Right atrium auricular region (tissue), 2 donors: ENCODE data around the gene CEP76. TPM values are rescaled to one million over a fixed set of nuclear protein-coding genes. Genes with fewer than 3 reads are reported as not detected.
"Not testable (repeated sequence)": the region's sequence is repeated elsewhere in the genome, so short reads cannot be mapped to it uniquely, and the experiment has no call there.

Source experiments
- DNase-seq: peaks from one replicate; pipeline ENCODE4 v3.0.0-alpha.2; 2019; ENCODE audit warnings: low spot score
- H3K27ac ChIP-seq, 2 donors: fragments of 200-600 bp; sonication (generic); 1 replicate in 1 of 2; 2 replicates in 1 of 2; pipeline ENCODE4 v1.5.1; 2016 to 2019
- H3K27me3 ChIP-seq, 2 donors: fragments of 200-600 bp; sonication (generic); one replicate each; pipeline versions ENCODE4 v1.5.1 to v1.6.0; 2017 to 2019
- H3K36me3 ChIP-seq: fragments of 200-600 bp; sonication (generic); one replicate; pipeline ENCODE4 v1.5.1; 2016
- H3K4me1 ChIP-seq, 2 donors: fragments of 200-600 bp; sonication (generic); one replicate each; pipeline versions ENCODE4 v1.5.1 to v1.6.0; 2017 to 2019
- H3K4me3 ChIP-seq, 2 donors: fragments of 200-600 bp; sonication (generic); 1 replicate in 1 of 2; 2 replicates in 1 of 2; pipeline ENCODE4 v1.5.1; 2017 to 2019; ENCODE audit warnings: mild to moderate bottlenecking in 1 of 2, moderate library complexity in 1 of 2
- H3K9me3 ChIP-seq, 2 donors: fragments of 200-600 bp; sonication (generic); one replicate each; pipeline ENCODE4 v1.5.1; 2019
- CTCF ChIP-seq, 2 donors: fragments of 200-600 bp; sonication (generic); IDR thresholded peaks; one replicate each; pipeline ENCODE4 v1.5.1; 2019; ENCODE audit warnings: antibody characterized with exemption in 2 of 2
- total RNA-seq, 2 donors: library from RNA; depleted of rRNA; stranded (reverse); fragments of >200 nt; gene quantifications; one replicate each; pipeline ENCODE4 v1.1.0, GENCODE V29; 2016

CEP76 gene
- total RNA-seq, 2 donors from 2014 or later, result 3.1 to 4.4 TPM

GRCh38 chr18:12651651-12652050 lies 50.9 kb downstream of the CEP76 start:
- Histone ChIP-seq H3K9me3 (no peaks in the 10 kb centered on the region), H3K36me3 (no peaks in the 10 kb centered on the region), H3K27ac (peak overlapping the region; percentile 37 to 52), H3K27me3 (no peaks in the 10 kb centered on the region), H3K4me1 (peaks cover 0 to 41% of the 10 kb centered on the region in 2 donors), H3K4me3 (no peak overlapping the region)
- DNase-seq, result no peak
- TF ChIP-seq CTCF (IDR thresholded peaks at IDR 0.05), result no peak

- peaks cover 0 to 39% of the 10 kb centered on the region in 2 donors for H3K4me1 ChIP-seq
- no peak overlapping the region for H3K4me3 ChIP-seq
- no peak for TF ChIP-seq CTCF (IDR thresholded peaks at IDR 0.05)
- no peak overlapping the region for H3K27ac ChIP-seq
- no peak for DNase-seq
- no peaks in the 10 kb centered on the region for H3K27me3 ChIP-seq
- no peaks in the 10 kb centered on the region for H3K9me3 ChIP-seq
- no peaks in the 10 kb centered on the region for H3K36me3 ChIP-seq
Observed at GRCh38 chr18:12647773-12648172, 54.8 kb downstream of the CEP76 start.

- Histone ChIP-seq H3K27ac (peak overlapping the region; percentile 80 to 89), H3K36me3 (no peaks in the 10 kb centered on the region), H3K27me3 (no peaks in the 10 kb centered on the region), H3K9me3 (no peaks in the 10 kb centered on the region), H3K4me1 (peaks cover 0 to 30% of the 10 kb centered on the region in 2 donors), H3K4me3 (peak overlapping the region; percentile 2 to 7)
- TF ChIP-seq CTCF (IDR thresholded peaks at IDR 0.05), result no peak
- DNase-seq, result no peak
Observed at GRCh38 chr18:12645751-12646203, 56.7 kb downstream of the CEP76 start.

GRCh38 chr18:12645254-12645653 lies 57.3 kb downstream of the CEP76 start:
- H3K4me3 ChIP-seq, result no peak overlapping the region
- H3K9me3 ChIP-seq, result no peaks in the 10 kb centered on the region
- no peak for TF ChIP-seq CTCF (IDR thresholded peaks at IDR 0.05)
- no peaks in the 10 kb centered on the region for H3K27me3 ChIP-seq
- H3K36me3 ChIP-seq, result no peaks in the 10 kb centered on the region
- peaks cover 0 to 35% of the 10 kb centered on the region in 2 donors for H3K4me1 ChIP-seq
- no peak for DNase-seq
- H3K27ac ChIP-seq, result peak overlapping the region; percentile 80 to 89

- DNase-seq, H3K9me3 ChIP-seq, H3K4me3 ChIP-seq, H3K36me3 ChIP-seq, H3K27me3 ChIP-seq: not testable (repeated sequence)
- Histone ChIP-seq H3K27ac (peak overlapping the region in 1 of 2 donors; percentile 89), H3K4me1 (peaks cover 0 to 37% of the 10 kb centered on the region in 2 donors)
Observed at GRCh38 chr18:12643756-12644155, 58.8 kb downstream of the CEP76 start.

- Histone ChIP-seq H3K4me1 (peaks cover 0 to 36% of the 10 kb centered on the region in 2 donors), H3K4me3 (no peak overlapping the region), H3K27ac (peak overlapping the region; percentile 74 to 89), H3K27me3 (no peaks in the 10 kb centered on the region), H3K36me3 (no peaks in the 10 kb centered on the region), H3K9me3 (no peaks in the 10 kb centered on the region)
- no peak for DNase-seq
- no peak for TF ChIP-seq CTCF (IDR thresholded peaks at IDR 0.05)
Observed at GRCh38 chr18:12640881-12641200, 61.7 kb downstream of the CEP76 start.
